ENCODE data around the gene SUMO4.

DNA sequence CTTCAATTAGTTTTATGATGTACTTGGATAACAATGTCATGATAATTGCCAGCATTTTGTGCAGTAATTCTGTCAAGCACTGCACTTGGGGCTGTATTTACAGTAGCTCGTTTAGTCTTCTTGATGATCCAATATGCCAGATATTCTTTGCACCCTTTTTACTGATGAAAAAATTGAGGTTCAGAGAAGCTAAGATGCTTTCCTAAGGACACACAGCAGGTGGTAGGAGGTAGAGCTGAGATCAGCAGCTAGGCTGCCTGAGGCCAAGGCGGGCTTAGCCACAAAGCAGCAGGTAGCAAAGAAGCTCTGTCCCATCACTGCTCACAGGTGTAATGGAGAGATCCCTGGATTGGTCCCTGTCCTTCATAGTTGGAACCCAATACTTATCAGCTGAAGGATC, 33.3 kb downstream of the SUMO4 start:
- TF ChIP-seq POLR2A (IDR thresholded peaks at IDR 0.05) (no peak), POLR2AphosphoS5 (IDR thresholded peaks at IDR 0.05) (no peak)
- TF ChIP-seq, protein P1, sequence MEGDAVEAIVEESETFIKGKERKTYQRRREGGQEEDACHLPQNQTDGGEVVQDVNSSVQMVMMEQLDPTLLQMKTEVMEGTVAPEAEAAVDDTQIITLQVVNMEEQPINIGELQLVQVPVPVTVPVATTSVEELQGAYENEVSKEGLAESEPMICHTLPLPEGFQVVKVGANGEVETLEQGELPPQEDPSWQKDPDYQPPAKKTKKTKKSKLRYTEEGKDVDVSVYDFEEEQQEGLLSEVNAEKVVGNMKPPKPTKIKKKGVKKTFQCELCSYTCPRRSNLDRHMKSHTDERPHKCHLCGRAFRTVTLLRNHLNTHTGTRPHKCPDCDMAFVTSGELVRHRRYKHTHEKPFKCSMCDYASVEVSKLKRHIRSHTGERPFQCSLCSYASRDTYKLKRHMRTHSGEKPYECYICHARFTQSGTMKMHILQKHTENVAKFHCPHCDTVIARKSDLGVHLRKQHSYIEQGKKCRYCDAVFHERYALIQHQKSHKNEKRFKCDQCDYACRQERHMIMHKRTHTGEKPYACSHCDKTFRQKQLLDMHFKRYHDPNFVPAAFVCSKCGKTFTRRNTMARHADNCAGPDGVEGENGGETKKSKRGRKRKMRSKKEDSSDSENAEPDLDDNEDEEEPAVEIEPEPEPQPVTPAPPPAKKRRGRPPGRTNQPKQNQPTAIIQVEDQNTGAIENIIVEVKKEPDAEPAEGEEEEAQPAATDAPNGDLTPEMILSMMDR (IDR thresholded peaks at IDR 0.05): no peak
